GM19397 (cell line): ENCODE measurements around the gene CAMK2B.
"Not testable (repeated sequence)": the region's sequence is repeated elsewhere in the genome, so short reads cannot be mapped to it uniquely, and the experiment has no call there.

Experiments used
- ATAC-seq: cut with Tn5 transposase; IDR thresholded peaks from one replicate; pipeline ENCODE4 v1.9.1; 2021; ENCODE audit warnings: mild to moderate bottlenecking, moderate library complexity; ENCODE audit not compliant: unreplicated experiment

Gene CAMK2B

GRCh38 chr7:44219371-44220045, 105.9 kb downstream of the CAMK2B start:
- no peak for ATAC-seq

DNA sequence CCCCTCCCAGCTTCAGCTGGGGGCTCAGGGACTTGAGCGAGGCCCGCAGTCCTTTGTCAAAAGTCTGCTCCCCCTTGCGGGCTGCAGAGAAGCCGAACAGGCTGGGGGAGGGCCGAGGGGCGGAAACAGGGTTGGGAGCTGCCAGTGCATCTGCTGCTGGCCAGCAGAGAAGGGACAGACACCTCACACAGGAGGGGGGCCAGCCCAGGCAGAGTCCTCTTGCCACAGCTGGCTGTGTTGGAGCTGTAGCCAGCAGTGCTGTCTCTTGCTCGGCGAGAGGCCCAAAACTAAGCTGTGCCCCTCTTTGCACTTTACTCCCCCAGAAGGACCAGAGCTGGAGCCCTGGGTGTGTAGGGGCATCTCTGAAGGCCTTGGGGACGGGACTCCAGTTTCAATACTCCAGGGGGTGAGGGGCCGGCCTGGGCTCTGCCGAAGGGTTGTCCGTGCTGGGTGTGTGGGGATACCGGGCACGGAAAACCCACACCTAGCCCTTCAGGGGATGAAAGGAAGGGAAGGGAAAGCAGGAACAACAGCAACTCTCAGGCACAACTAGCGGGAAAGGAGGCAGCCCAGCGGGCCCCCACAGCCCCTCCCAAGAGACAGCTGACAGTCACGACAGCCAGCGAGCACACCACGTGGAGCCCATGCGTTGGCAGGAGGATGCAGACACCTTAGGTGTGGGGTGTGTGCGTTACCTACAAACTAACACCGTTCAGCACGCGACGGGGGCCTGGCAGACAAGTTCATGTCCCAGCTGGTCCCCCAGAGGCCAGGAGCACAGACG, 106.8 kb downstream of the CAMK2B start:
- ATAC-seq: no peak

GRCh38 chr7:44217852-44218402, 107.5 kb downstream of the CAMK2B start:
- no peak for ATAC-seq

GRCh38 chr7:44217223-44217714, 108.1 kb downstream of the CAMK2B start:
- no peak for ATAC-seq

DNA sequence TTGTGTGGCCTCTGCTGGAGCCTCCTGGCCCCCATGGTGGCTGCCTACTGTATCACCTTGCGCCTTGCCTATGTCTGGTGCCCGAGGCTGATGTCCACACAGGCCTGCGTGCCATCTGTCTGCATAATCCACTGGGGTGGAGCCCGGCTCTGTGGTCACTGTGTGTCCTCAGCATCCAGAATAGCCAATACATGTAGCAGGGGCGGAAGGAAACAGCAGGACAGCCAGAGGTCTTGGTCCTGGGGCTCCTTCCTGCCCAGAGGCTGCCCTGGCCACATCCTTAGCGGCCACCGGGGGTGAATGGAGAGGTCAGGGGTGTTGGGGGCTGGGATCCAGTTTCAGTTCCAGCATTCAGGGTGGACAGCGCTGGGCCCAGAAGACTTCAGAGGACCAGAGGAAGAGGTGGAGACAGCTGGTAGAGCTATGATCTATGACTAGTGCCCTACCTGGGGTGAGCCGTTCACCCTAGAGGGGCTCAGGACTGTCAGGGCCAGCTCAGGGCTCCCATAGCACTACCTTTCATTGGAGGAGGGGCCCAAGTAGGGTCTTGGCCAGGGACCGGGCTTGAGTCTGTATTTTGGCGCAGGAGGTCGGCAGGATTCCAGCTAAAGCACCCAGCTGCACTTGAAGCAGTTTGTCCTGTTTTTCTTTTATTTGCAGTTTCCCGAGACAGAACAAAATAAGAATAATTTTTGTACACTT, 108.7 kb downstream of the CAMK2B start:
- ATAC-seq: no peak

- no peak for ATAC-seq
Measured at GRCh38 chr7:44216019-44216418, 109.4 kb downstream of the CAMK2B start.

DNA sequence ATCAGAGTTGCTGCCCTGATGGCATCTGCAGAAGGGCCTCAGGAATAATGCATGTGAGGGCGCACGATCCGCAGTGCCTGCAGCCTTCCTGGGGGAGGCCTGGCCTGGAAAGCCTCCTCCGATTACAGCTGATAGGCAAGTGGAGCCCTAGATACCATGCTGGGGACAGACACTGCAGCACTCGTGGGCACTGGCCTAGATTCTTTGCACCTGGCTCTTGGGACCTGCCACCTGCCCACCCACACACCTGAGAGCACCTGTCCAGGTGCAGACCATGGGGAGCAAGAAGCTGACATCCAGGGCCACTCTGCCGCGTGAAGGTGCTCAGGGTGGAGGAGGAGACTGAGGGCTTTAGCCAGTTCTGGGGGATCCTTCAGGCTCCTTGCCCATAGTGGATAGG, 109.9 kb downstream of the CAMK2B start:
- no peak for ATAC-seq

GRCh38 chr7:44213877-44214388, 111.5 kb downstream of the CAMK2B start:
- no peak for ATAC-seq

DNA sequence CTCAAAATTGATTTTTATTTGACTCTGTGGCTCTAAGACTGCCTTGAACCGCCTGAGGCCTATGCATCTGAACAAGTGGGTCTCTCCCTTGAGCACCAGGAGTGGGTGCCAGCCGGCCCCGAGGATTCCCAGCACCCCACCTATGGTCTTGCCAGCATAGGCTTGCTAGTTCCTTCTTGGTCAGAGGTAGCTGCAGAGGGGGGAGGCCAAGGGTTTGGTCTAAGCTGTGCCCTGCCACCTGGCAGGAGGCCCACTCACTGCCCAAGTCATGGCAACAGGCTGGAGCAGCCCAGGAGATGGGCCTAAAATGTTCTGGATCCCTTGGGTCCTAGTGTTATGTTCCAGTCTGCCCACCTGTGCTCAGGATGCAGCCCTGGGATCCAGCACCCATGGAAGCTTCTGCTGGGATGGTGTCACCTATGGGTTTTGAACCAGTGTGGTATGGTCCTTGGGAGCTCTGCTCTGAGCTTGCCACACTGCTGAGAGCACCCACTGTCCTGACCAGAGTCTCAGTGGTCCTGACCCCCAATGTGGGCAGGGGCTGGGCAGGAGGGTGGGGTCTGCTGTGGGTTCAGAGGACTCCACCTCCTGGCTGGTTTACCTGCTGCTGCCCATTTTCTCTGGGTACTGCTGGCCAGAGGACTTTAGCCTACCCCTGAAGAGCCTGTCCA, 112.1 kb downstream of the CAMK2B start:
- ATAC-seq: no peak

DNA sequence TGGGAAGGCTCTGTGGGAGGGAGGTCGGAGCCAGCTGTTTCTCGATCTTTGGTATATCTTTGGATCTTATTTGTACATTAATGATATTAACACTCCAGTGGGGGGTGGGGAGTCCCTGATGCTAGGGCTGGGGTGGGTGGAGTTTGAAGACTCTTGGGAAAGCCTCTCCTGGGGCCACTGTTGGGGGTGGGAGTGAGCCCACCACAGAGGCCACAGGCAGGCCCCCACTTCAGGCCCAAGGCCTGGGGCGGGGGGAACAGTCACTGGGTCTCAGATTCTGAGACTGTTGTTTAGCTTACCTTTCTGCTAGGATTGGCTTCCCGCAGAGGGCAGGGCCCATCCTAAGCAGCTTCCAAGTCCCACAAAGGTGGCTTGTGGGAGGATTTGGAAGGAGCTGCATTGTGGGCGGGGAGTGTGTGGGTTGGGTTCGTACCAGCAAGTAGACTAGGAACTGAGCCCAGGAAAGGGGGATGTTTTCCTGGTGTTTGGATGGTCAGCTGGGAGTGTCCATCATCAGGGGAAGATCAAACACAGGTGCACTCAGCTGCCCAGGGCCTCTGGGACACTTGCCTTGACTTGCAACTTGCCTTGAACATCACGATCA, 112.7 kb downstream of the CAMK2B start:
- ATAC-seq: no peak

DNA sequence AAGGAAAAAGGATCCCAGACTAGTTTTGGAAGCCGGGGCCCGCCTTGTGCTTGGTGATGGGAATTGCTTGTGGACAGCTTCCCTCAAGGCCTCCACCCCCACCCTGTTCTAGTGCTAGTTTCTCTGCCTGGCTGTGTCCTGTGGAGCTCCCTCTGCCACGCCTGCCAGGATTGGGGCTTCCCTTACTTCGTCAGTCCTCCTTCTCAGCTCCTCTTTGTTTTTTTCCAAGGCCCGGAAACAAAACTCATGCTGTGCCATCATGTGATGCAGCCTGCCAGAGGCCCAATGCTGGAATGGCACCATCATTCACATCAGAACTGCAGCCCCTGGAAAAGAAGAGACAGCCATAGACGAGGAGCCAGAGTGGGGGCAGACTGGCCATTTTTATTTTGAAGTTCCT, 113.4 kb downstream of the CAMK2B start:
- ATAC-seq: no peak

GRCh38 chr7:44211126-44211675, 114.2 kb downstream of the CAMK2B start:
- no peak for ATAC-seq

GRCh38 chr7:44210107-44210506, 115.3 kb downstream of the CAMK2B start:
- no peak for ATAC-seq

GRCh38 chr7:44208085-44208484, 117.3 kb downstream of the CAMK2B start:
- no peak for ATAC-seq

GRCh38 chr7:44206008-44206407, 119.4 kb downstream of the CAMK2B start:
- no peak for ATAC-seq

GRCh38 chr7:44201813-44202212, 123.6 kb downstream of the CAMK2B start:
- ATAC-seq: no peak

- peak; percentile 99 for ATAC-seq
Measured at GRCh38 chr7:44200699-44201461, 124.5 kb downstream of the CAMK2B start, which contains the start of gene YKT6. YKT6 (plus strand) TSS chr7:44200978; CDS start chr7:44201136, 158 bp downstream.

DNA sequence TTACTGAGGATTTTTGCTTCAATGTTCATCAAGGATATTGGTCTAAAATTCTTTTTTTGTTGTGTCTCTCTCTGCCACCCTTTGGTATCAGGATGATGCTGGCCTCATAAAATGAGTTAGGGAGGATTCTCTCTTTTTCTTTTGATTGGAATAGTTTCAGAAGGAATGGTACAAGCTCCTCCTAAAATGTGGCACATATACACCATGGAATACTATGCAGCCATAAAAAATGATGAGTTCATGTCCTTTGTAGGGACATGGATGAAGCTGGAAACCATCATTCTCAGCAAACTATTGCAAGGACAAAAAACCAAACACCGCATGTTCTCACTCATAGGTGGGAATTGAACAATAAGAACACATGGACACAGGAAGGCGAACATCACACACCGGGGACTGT, 125.2 kb downstream of the CAMK2B start:
- ATAC-seq: not testable (repeated sequence)

DNA sequence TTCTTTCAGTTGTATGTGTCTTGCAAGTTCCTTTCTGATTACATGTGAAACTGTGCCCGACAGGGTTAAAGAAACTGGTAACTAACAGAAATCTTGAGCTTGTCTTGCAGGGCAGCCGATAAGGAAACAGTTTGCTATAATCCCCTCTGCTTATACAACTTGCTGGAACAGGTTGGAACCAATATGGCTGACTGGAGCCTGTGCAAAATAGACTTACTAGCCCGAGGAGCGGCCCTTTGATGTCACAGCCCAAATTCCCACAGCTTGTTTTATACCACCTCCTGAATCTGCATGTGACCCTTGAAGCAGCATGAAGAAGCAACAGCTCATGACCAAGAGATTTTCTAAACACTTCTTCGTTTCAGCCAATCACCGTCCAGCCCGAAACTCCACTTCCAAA, 127.9 kb downstream of the CAMK2B start:
- no peak for ATAC-seq
